ENCODE results near the gene R3HCC1L. TPM values are rescaled to one million over a fixed set of nuclear protein-coding genes. Genes with fewer than 3 reads are reported as not detected.

Gene R3HCC1L
- total and polyA plus RNA-seq, 2 of the 4 experiments (the other 2 are of a cell fraction) = 8.3 to 14.7 TPM

DNA sequence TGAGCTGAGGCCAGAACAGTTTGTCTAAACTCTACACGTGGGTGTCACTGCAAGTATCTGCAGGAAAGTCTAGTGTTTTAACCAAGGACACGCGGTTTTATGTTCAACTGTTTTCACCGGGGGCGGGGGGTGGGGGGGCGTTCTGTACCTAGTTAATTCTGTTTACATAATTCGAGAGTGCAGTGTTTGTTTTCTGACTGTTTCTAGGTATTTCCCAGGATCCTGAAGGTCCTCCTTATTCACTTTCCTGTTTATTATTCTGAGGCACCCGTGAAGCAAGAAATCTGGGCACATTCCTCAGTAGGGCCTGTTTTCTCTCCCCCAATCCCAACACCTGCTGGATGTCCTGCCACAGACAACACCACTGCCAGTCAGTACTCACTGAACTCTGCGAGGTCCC, 125.9 kb downstream of the R3HCC1L start:
- H2AK9ac ChIP-seq (replicated peaks; ENCODE audit: low read depth, low read length, poor library complexity) = peak overlapping the region; percentile 66
- H3K36me3 ChIP-seq (ENCODE audit: control insufficient read depth, insufficient read depth, low read length) = 0 out of 2 replicates have a peak, but pooled peaks cover 3% of the 10 kb centered on the region
- peaks cover 20% of the 10 kb centered on the region for H3K9me1 ChIP-seq (ENCODE audit: insufficient read depth, low read length)
- no peak overlapping the region for H2BK120ac ChIP-seq (ENCODE audit: low read depth, low read length)
- no peak overlapping the region for H3K23ac ChIP-seq (ENCODE audit: low read depth, low read length)
- in situ Hi-C loops (cut with MboI; ENCODE audit: low sequenced_read_pairs) = no loop called here
- ChIA-PET POLR2A (ENCODE audit: unreplicated experiment) (no interaction called here), CTCF (interaction anchor here (0.6 kb wide), 1 partner anchor 14 kb away, joined by 3 read pairs; no protein-coding TSS in a partner anchor)
- no peak overlapping the region for H3K56ac ChIP-seq (ENCODE audit: extremely low read depth, insufficient read depth, low read length)
- peak; percentile 55; the same call in 1 of the 2 replicates for ATAC-seq (ENCODE audit: low read depth)
- no peaks in the 10 kb centered on the region for H3K9me3 ChIP-seq (ENCODE audit: control insufficient read depth, insufficient read depth, low read length)
- no TSS peak for BruUV-seq (replicated peaks)
- H4K8ac ChIP-seq (ENCODE audit: low read depth in 2 of 2, low read length in 2 of 2) = no peak overlapping the region; a peak in 1 of 4 replicates
- peak overlapping the region; percentile 43 for H2AK5ac ChIP-seq (ENCODE audit: low read depth, low read length)
- H3K9ac ChIP-seq (ENCODE audit: low read depth, low read length) = no peak overlapping the region
- TF ChIP-seq CEBPB (IDR thresholded peaks at IDR 0.05; ENCODE audit: low read depth, low read length) (peak; percentile 23; the same call in 1 of the 2 replicates), FOS (IDR thresholded peaks at IDR 0.05; ENCODE audit: low read depth, low read length) (no peak)
- H4K91ac ChIP-seq (ENCODE audit: insufficient read depth, low read depth, low read length) = no peak overlapping the region
- no peak overlapping the region for H2BK15ac ChIP-seq (ENCODE audit: low read depth, low read length)
- H3K18ac ChIP-seq (ENCODE audit: low read depth, low read length) = no peak overlapping the region
- H2BK5ac ChIP-seq (ENCODE audit: low read depth, low read length, poor library complexity, severe bottlenecking) = no peak overlapping the region
- no peak overlapping the region for H4K5ac ChIP-seq (ENCODE audit: low read depth, low read length)
- peak overlapping the region; percentile 3 for H2BK20ac ChIP-seq (ENCODE audit: low read depth, low read length)
- H3K27me3 ChIP-seq (ENCODE audit: control insufficient read depth, insufficient read depth, low read length) = no peaks in the 10 kb centered on the region
- no peaks in the 10 kb centered on the region; the same call in none of the 2 replicates for H4K20me1 ChIP-seq (ENCODE audit: insufficient read depth, low read length)
- H3K4me3 ChIP-seq (ENCODE audit: insufficient read depth, low read depth, low read length) = no peak overlapping the region
- H3K27ac ChIP-seq (ENCODE audit: insufficient read depth, low read length) = no peak overlapping the region
- peaks cover 9% of the 10 kb centered on the region for H3K4me1 ChIP-seq (ENCODE audit: control insufficient read depth, insufficient read depth, low read length)
- dilution Hi-C loops (cut with HindIII; ENCODE audit: low sequenced_read_pairs, unreplicated experiment) = no loop called here
- no peaks in the 10 kb centered on the region for H3K79me1 ChIP-seq (ENCODE audit: low read depth in 1 of 2, low read length in 2 of 2)
- peak; percentile 35 for DNase-seq
- H3K14ac ChIP-seq (replicated peaks; ENCODE audit: low read depth, low read length) = peak overlapping the region; percentile 1; the same call in 1 of the 2 replicates
- peak overlapping the region; percentile 34 for H2AFZ ChIP-seq (replicated peaks; ENCODE audit: low read length, poor library complexity)
- H3K4me2 ChIP-seq (ENCODE audit: low read depth, low read length) = no peak overlapping the region
- WGBS, 2 experiments (ENCODE audit: extremely low coverage in 2 of 2, insufficient read length in 1 of 2) = 17% methylated on average over 2 of the region's 9 CpGs; no CpG with 5 or more reads in 1 of the 2 experiments
- peak overlapping the region; percentile 64; the same call in 1 of the 2 replicates for H3K4ac ChIP-seq (ENCODE audit: low read depth, low read length)
- intact Hi-C loops (cut with micrococcal nuclease) = no loop called here
